Peyer's patch (tissue), 4 donors: ENCODE data around the gene VWA5B1. TPM values are rescaled to one million over a fixed set of nuclear protein-coding genes. Genes with fewer than 3 reads are reported as not detected.
A peak's percentile ranks its signal among the peaks of the same experiment; 100 is the strongest.

Source experiments
- DNase-seq, 3 donors: peaks; one replicate each; pipeline ENCODE4 v3.0.0-alpha.2; 2017 to 2019
- H3K27ac ChIP-seq, 4 donors: fragments of 200-600 bp; sonication (generic); one replicate each; pipeline ENCODE4 v1.5.1; 2016 to 2019
- H3K27me3 ChIP-seq, 2 donors: fragments of 200-600 bp; sonication (generic); one replicate each; pipeline ENCODE4 v1.5.1; 2019
- H3K36me3 ChIP-seq, 3 donors: fragments of 200-600 bp; sonication (generic); one replicate each; pipeline ENCODE4 v1.5.1; 2016 to 2019
- H3K4me1 ChIP-seq, 4 donors: fragments of 200-600 bp; sonication (generic); one replicate each; pipeline ENCODE4 v1.5.1; 2016 to 2019
- H3K4me3 ChIP-seq, 4 donors: fragments of 200-600 bp; sonication (generic); 1 replicate in 3 of 4; 2 replicates in 1 of 4; pipeline ENCODE4 v1.5.1; 2016 to 2019; ENCODE audit warnings: mild to moderate bottlenecking in 1 of 4
- H3K9me3 ChIP-seq, 4 donors: fragments of 200-600 bp; sonication (generic); one replicate each; pipeline ENCODE4 v1.5.1; 2016 to 2019; ENCODE audit warnings: mild to moderate bottlenecking in 1 of 4
- CTCF ChIP-seq, 6 experiments: fragments of 450-650 bp in 4 of 6; fragments of 200-600 bp in 2 of 6; sonication (generic) in 1 of 6; IDR thresholded peaks; one replicate each; pipeline ENCODE4 v1.5.1; 2017 to 2019; ENCODE audit warnings: antibody characterized with exemption in 6 of 6, mild to moderate bottlenecking in 3 of 6, moderate library complexity in 1 of 6
- POLR2A ChIP-seq, 2 donors: fragments of 450-650 bp; IDR thresholded peaks; one replicate each; pipeline ENCODE4 v1.5.1; 2017; ENCODE audit warnings: antibody characterized with exemption in 2 of 2, mild to moderate bottlenecking in 2 of 2, moderate library complexity in 2 of 2
- total RNA-seq, 4 donors: library from RNA; depleted of rRNA; stranded (reverse); fragments of >200 nt; gene quantifications; one replicate each; pipeline ENCODE4 v1.1.0, GENCODE V29; 2016

VWA5B1 gene
- total RNA-seq, 4 donors from 2014 or later: not detected

DNA sequence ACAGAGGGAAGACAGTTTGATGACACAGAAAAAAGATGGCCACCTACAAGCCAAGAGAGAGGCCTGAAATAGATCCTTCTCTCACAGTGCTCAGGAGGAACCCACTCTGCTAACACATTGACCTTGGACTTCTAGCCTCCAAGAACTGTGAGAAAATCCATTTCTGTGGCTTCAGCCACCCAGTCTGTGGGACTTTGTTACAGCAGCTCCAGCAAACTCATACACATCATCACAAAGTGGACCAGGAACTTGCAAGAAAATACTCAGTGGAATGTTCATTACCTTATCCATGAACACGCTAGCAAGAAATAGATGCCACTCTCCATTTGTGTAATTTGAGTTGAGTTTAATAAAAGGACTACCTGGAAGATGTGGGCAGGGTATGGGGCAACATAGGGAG is 38.1 kb upstream of the VWA5B1 start:
- Histone ChIP-seq H3K36me3 (no peaks in the 10 kb centered on the region), H3K9me3 (no peaks in the 10 kb centered on the region), H3K27me3 (no peaks in the 10 kb centered on the region), H3K27ac (no peak overlapping the region), H3K4me1 (peaks cover 0 to 16% (median 0%) of the 10 kb centered on the region in 4 donors), H3K4me3 (no peak overlapping the region)
- DNase-seq: no peak
- TF ChIP-seq CTCF (IDR thresholded peaks at IDR 0.05) (no peak), POLR2A (IDR thresholded peaks at IDR 0.05) (no peak)

DNA sequence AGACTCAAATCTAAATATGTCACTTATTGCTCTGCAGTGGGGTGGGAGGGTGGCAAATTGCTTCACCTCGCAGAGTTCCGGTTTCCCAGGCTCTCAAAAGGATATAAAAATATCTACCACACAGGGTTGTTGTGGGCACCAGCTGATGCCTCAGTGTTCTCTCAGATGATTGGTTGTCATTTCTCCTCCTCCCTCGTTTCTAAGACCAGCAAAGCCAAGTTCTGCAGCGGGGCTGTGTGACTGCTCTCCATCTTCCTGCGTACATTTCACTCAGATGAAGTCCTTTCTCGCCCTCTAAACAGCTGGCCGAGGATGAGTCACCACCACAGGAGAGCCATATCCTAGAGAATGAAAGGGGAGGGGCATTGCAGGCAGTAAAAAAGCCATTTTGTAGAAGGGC is 35.0 kb upstream of the VWA5B1 start:
- H3K4me3 ChIP-seq: no peak overlapping the region
- TF ChIP-seq CTCF (IDR thresholded peaks at IDR 0.05): no peak
- TF ChIP-seq POLR2A (IDR thresholded peaks at IDR 0.05): no peak
- H3K4me1 ChIP-seq: peaks cover 0 to 6% (median 0%) of the 10 kb centered on the region in 4 donors
- H3K27ac ChIP-seq: peak overlapping the region in 1 of 4 donors; percentile 74
- peak in 2 of 3 donors; percentile 64 to 85 for DNase-seq
- H3K27me3 ChIP-seq: no peaks in the 10 kb centered on the region
- no peaks in the 10 kb centered on the region for H3K9me3 ChIP-seq
- H3K36me3 ChIP-seq: no peaks in the 10 kb centered on the region

- Histone ChIP-seq H3K4me3 (no peak overlapping the region), H3K36me3 (no peaks in the 10 kb centered on the region), H3K27me3 (no peaks in the 10 kb centered on the region), H3K4me1 (peaks cover 0 to 6% (median 0%) of the 10 kb centered on the region in 4 donors), H3K27ac (no peak overlapping the region), H3K9me3 (no peaks in the 10 kb centered on the region)
- DNase-seq: no peak
- TF ChIP-seq CTCF (IDR thresholded peaks at IDR 0.05) (no peak), POLR2A (IDR thresholded peaks at IDR 0.05) (no peak)
These were observed 31.0 kb upstream of the VWA5B1 start for GRCh38 chr1:20259646-20260045.

DNA sequence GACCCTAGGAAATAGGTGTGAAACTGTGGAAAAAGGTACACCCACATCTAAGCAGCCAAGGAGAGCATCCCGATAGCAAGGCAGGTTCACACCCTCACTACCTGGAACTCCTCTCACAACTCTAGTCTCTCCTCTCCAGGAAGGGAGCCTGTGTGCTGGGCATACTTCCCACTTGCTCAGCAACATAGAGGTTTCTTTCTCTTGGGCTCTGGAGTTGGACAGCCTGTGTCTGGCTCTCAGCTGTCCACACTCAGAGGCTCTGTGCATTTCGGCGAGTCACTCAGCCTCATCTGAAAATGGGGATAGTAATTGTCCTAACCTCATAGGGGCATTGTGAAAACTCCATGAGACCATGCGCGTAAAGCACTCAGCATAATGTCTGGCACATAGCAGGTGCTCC is 29.6 kb upstream of the VWA5B1 start:
- no peaks in the 10 kb centered on the region for H3K27me3 ChIP-seq
- no peaks in the 10 kb centered on the region for H3K4me1 ChIP-seq
- H3K27ac ChIP-seq: no peak overlapping the region
- H3K4me3 ChIP-seq: no peak overlapping the region
- TF ChIP-seq POLR2A (IDR thresholded peaks at IDR 0.05): no peak
- TF ChIP-seq CTCF (IDR thresholded peaks at IDR 0.05): no peak
- no peak for DNase-seq
- H3K9me3 ChIP-seq: no peaks in the 10 kb centered on the region
- no peaks in the 10 kb centered on the region for H3K36me3 ChIP-seq

DNA sequence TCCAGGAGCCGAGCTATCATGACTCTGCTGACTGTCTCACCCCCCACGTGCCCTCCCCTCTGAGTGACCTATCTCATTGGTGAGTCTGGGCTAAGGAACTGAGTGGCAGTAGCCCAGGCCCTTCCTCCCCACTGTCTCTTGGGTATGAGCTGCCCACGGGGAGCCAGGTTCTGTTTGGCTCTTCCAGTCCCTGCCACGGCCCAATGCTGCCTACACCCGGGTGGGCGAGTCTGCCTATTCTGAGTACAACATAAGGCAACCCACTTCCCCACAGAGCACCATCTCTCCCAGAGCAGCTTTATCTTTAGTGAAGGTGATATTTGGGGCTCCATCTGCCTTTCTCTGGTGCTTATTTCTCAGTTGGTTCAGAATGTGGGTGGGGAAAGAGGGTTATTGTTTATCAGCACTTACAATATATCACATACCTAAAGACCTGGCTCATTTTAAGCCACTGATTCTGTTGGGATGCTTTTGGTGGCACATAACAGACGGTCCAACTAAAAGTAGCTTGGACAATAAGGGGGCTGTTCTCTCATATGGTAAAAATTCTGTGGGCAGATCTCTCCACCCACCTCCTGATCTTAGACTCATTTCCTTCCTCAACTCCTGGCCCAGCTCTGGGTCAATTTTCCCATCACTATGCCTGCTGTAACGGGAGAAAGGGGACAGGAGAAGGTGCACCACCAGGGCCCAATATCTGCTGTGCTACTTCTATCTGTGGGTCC is 27.7 kb upstream of the VWA5B1 start:
- no peaks in the 10 kb centered on the region for H3K4me1 ChIP-seq
- H3K9me3 ChIP-seq: no peaks in the 10 kb centered on the region
- no peak overlapping the region for H3K27ac ChIP-seq
- DNase-seq: peak in 1 of 3 donors; percentile 17
- H3K4me3 ChIP-seq: no peak overlapping the region
- H3K27me3 ChIP-seq: no peaks in the 10 kb centered on the region
- TF ChIP-seq POLR2A (IDR thresholded peaks at IDR 0.05) (no peak), CTCF (IDR thresholded peaks at IDR 0.05) (no peak)
- no peaks in the 10 kb centered on the region for H3K36me3 ChIP-seq
